Measurements from ENCODE around the gene PAM.

The PAM gene

DNA sequence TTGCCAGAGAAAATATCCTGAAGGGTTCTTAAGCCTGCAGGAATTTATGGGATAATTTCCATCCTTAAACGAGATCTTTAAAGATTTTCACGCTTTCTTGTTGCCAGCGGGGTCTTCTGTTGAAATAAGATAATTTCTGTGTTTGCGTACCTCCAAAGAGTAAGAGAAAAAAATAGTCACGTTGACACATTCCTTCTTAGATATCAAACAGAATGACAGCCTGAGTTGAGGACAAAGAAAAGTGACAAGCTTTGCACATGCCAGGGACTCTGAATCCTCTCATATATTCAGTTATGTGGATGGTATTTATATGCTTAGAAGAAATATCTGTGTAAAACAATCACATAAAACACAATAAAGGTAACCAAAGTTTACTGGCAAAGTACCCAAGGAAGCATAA is 21.6 kb upstream of the PAM start:
- no peak for DNase-seq (ENCODE audit: extremely low read depth, insufficient read length)
- Histone ChIP-seq H3K4me3 (replicated peaks; ENCODE audit: low read depth, low read length) (no peak overlapping the region), H3K36me3 (ENCODE audit: control insufficient read depth, insufficient read depth, low read length) (no peaks in the 10 kb centered on the region), H3K27me3 (replicated peaks; ENCODE audit: control insufficient read depth, insufficient read depth, low read length) (no peaks in the 10 kb centered on the region)
- TF ChIP-seq, protein P1, sequence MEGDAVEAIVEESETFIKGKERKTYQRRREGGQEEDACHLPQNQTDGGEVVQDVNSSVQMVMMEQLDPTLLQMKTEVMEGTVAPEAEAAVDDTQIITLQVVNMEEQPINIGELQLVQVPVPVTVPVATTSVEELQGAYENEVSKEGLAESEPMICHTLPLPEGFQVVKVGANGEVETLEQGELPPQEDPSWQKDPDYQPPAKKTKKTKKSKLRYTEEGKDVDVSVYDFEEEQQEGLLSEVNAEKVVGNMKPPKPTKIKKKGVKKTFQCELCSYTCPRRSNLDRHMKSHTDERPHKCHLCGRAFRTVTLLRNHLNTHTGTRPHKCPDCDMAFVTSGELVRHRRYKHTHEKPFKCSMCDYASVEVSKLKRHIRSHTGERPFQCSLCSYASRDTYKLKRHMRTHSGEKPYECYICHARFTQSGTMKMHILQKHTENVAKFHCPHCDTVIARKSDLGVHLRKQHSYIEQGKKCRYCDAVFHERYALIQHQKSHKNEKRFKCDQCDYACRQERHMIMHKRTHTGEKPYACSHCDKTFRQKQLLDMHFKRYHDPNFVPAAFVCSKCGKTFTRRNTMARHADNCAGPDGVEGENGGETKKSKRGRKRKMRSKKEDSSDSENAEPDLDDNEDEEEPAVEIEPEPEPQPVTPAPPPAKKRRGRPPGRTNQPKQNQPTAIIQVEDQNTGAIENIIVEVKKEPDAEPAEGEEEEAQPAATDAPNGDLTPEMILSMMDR (IDR thresholded peaks at IDR 0.05; ENCODE audit: insufficient read depth, low read length, poor library complexity, severe bottlenecking): no peak

DNA sequence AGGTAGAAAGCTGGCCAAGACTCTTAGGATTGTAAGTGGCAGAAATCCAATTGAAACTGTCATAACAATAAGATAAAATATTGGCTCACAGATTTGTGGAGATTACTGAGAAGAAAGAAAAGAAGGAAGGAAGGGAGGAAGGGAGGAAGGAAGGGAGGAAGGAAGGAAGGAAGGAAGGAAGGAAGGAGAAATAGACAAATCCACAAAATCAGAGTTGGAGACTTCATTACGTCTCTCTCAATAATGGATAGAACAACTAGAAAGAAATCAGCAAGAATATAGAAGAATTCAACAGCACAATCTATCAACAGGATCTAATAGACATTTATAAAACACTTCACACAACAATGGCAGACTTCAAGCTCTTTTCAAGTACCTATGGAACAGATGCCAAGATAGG is 17.9 kb upstream of the PAM start:
- Histone ChIP-seq H3K36me3 (ENCODE audit: control insufficient read depth, insufficient read depth, low read length) (no peaks in the 10 kb centered on the region), H3K4me3 (replicated peaks; ENCODE audit: low read depth, low read length) (no peak overlapping the region), H3K27me3 (replicated peaks; ENCODE audit: control insufficient read depth, insufficient read depth, low read length) (no peaks in the 10 kb centered on the region)
- TF ChIP-seq, protein P1 (IDR thresholded peaks at IDR 0.05; ENCODE audit: insufficient read depth, low read length, poor library complexity, severe bottlenecking): no peak
- no peak for DNase-seq (ENCODE audit: extremely low read depth, insufficient read length)

DNA sequence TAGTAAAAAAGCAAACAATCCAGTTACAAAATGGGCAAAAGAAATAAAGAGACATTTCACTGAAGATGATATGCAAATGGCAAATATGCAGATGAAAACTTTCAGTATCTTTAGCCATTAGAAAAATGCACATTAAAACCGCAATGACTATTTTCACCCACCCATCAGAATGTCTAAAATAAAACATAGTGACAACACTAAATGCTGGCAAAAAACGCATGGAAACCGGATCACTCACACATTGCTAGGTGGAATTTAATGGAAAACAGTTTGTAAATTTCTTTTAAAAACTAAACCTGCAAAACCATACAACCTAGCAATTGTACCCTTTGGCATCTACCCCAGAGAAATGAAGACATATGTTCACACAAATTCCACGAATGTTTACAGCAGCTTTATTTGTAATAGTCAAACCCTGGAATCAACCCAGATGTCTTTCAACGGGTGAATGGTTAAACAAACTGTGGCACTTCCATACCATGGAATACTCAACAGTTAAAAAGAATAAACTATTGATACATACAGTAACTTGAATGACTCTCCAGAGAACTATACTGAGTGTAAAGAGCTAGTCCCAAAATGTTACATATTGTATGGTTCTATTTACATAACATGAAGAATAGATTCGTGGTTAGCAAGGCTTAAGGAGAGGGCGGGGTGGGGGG is 17.2 kb upstream of the PAM start:
- H3K27me3 ChIP-seq (replicated peaks; ENCODE audit: control insufficient read depth, insufficient read depth, low read length): no peaks in the 10 kb centered on the region
- DNase-seq (ENCODE audit: extremely low read depth, insufficient read length): no peak
- no peak overlapping the region for H3K4me3 ChIP-seq (replicated peaks; ENCODE audit: low read depth, low read length)
- H3K36me3 ChIP-seq (ENCODE audit: control insufficient read depth, insufficient read depth, low read length): no peaks in the 10 kb centered on the region
- TF ChIP-seq, protein P1 (IDR thresholded peaks at IDR 0.05; ENCODE audit: insufficient read depth, low read length, poor library complexity, severe bottlenecking): no peak

DNA sequence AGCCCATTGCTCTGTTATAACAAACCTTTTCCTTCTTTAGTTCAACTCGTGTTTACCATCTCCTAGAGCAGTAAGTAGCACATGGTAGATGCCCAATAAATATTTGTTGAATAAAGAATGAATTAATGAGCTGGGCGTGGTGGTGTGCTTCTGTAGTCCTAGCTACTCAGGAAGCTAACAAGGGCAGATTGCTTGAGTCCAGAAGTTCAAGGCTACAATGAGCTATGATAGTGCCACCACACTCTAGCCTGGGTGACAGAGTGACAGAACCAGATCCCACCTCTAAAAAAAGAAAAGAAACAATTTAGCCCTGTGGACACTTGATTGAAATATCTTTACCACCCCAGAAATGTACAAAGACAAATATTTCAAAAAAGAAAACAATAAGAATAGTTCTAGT is 14.6 kb upstream of the PAM start:
- H3K4me3 ChIP-seq (replicated peaks; ENCODE audit: low read depth, low read length): no peak overlapping the region
- no peaks in the 10 kb centered on the region for H3K36me3 ChIP-seq (ENCODE audit: control insufficient read depth, insufficient read depth, low read length)
- TF ChIP-seq, protein P1 (IDR thresholded peaks at IDR 0.05; ENCODE audit: insufficient read depth, low read length, poor library complexity, severe bottlenecking): no peak
- no peak for DNase-seq (ENCODE audit: extremely low read depth, insufficient read length)
- no peaks in the 10 kb centered on the region for H3K27me3 ChIP-seq (replicated peaks; ENCODE audit: control insufficient read depth, insufficient read depth, low read length)

DNA sequence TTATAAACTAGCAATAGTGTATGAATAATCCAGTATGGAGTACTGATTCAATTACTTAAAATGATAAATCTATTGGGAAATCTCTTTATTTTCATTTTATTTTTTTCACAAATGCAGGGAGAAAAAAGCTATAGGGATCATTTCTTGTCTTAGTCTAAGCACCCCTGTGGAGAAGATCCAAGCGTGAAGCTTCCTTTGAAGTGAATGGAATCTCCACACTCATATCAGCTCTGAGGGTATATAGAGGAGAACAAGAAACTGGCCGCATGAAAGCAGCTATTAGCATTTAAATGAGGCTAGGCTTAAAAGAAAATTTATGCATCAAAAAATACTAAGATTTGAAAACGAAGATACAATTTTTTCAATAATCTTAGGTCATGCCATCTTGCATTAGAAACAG is 12.9 kb upstream of the PAM start:
- no peaks in the 10 kb centered on the region for H3K27me3 ChIP-seq (replicated peaks; ENCODE audit: control insufficient read depth, insufficient read depth, low read length)
- DNase-seq (ENCODE audit: extremely low read depth, insufficient read length): no peak
- H3K36me3 ChIP-seq (ENCODE audit: control insufficient read depth, insufficient read depth, low read length): no peaks in the 10 kb centered on the region
- H3K4me3 ChIP-seq (replicated peaks; ENCODE audit: low read depth, low read length): no peak overlapping the region
- TF ChIP-seq, protein P1 (IDR thresholded peaks at IDR 0.05; ENCODE audit: insufficient read depth, low read length, poor library complexity, severe bottlenecking): no peak

DNA sequence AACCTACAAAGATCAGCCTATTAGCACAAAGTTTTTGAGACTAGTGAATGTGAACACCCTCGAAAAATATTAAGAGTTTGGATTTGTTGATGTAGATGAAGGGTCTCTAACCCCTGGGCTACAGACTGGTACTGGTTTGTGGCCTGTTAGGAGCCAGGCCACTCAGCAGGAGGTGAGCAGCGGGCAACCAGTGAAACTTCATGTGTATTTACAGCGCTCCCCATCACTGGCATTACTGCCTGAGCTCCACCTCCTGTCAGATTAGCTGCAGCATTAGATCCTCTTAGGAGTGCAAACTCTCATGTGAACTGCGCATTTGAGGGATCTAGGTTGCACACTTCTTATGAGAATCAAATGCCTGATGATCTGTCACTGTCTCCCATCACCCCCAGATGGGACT is 11.2 kb upstream of the PAM start:
- H3K27me3 ChIP-seq (replicated peaks; ENCODE audit: control insufficient read depth, insufficient read depth, low read length): no peaks in the 10 kb centered on the region
- H3K4me3 ChIP-seq (replicated peaks; ENCODE audit: low read depth, low read length): no peak overlapping the region
- TF ChIP-seq, protein P1 (IDR thresholded peaks at IDR 0.05; ENCODE audit: insufficient read depth, low read length, poor library complexity, severe bottlenecking): no peak
- no peaks in the 10 kb centered on the region for H3K36me3 ChIP-seq (ENCODE audit: control insufficient read depth, insufficient read depth, low read length)
- no peak for DNase-seq (ENCODE audit: extremely low read depth, insufficient read length)
